ENCODE measurements around the gene BAHCC1. TPM values are rescaled to one million over a fixed set of nuclear protein-coding genes. Genes with fewer than 3 reads are reported as not detected.

Gene BAHCC1
- total and polyA plus RNA-seq, 2 of the 8 experiments (the other 6 are each of a cell fraction or from before 2014, with no cell fraction given), result 0.26 to 0.58 TPM

DNA sequence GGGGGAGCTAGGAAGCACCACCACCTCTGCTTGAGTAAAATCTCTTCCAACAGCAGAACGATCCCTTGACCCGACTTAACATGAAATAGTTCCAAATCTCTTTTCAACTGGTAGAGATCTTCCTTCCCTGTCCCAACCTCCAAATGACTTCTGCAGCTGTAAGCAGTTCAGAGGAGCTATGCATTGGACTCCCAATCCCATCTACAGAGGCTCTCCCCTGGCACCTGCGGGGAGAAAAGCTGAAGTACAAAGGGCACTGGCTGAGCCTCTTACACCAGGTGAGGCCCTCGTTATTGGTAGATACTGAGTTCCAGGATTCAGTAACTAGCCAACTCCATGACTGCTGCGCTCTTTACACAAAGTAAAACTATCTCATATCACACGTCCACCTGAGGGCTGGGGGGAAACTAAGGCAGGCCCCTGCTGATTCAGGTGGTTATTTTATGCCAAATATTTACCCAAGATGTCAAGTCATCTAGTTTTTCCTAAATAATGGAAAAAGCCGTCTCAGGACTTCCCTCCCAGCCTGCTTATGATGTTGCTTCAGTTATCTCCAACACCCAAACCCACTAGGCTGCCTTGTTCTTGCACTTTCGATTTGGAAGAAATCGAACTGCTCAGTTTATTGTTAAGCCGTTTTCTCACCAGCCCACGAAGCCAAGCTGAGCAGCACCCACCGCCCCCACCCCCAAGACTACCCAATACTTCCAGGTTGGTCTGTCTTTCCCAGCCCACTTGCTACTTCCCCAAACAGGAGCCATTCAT, 114.1 kb downstream of the BAHCC1 start:
- Histone ChIP-seq H3K9ac (replicated peaks in 1 of 4; ENCODE audit: extremely low read depth in 1 of 4, low read depth in 3 of 4, low read length in 3 of 4) (peak overlapping the region in 2 of 4 experiments; percentile 39 to 96; a peak in 3 of 7 replicates), H4K91ac (replicated peaks; ENCODE audit: insufficient read length, low read length) (no peak overlapping the region), H3K4me2 (ENCODE audit: insufficient read depth in 1 of 2, low read depth in 2 of 2, low read length in 2 of 2) (peak overlapping the region; percentile 97 to 98), H3K18ac (ENCODE audit: extremely low read depth, low read length) (no peak overlapping the region), H2BK20ac (ENCODE audit: low read length) (no peak overlapping the region), H2AFZ (ENCODE audit: low read length) (no peak overlapping the region), H4K8ac (ENCODE audit: extremely low read depth, insufficient read depth, low read length) (no peak overlapping the region), H2BK12ac (ENCODE audit: low read depth, low read length) (no peak overlapping the region), H3K4me3 (ENCODE audit: extremely low read depth in 1 of 4, insufficient read depth in 2 of 4, low read depth in 3 of 4, low read length in 4 of 4) (peak overlapping the region; percentile 75 to 93 (median 90); a peak in 6 of 8 replicates), H4K5ac (ENCODE audit: insufficient read length, low read depth, low read length) (no peak overlapping the region), H3K14ac (ENCODE audit: insufficient read length) (no peak overlapping the region), H3K9me3 (ENCODE audit: insufficient read depth in 2 of 2, low read depth in 1 of 2, low read length in 1 of 2) (no peaks in the 10 kb centered on the region), H3K36me3 (ENCODE audit: control insufficient read depth in 2 of 4, insufficient read depth in 4 of 4, low read length in 3 of 4) (peaks cover 19 to 37% (median 31%) of the 10 kb centered on the region in 4 experiments; a peak in 7 of 8 replicates), H3K4ac (replicated peaks; ENCODE audit: insufficient read length, low read depth, low read length) (no peak overlapping the region), H3K79me2 (ENCODE audit: control insufficient read depth in 1 of 2, insufficient read depth in 2 of 2, low read length in 2 of 2) (peaks cover 24 to 32% of the 10 kb centered on the region in 2 experiments), H2AK5ac (ENCODE audit: low read depth, low read length) (no peak overlapping the region), H2BK120ac (replicated peaks; ENCODE audit: low read depth, low read length) (no peak overlapping the region), H2BK5ac (ENCODE audit: low read depth, low read length) (no peak overlapping the region; the same call in 1 of the 2 replicates), H3K27me3 (replicated peaks in 1 of 4; ENCODE audit: control insufficient read depth in 3 of 4, extremely low read depth in 1 of 4, insufficient read depth in 3 of 4, low read length in 3 of 4) (no peaks in the 10 kb centered on the region), H3K56ac (replicated peaks; ENCODE audit: insufficient read length, low read depth, low read length) (no peak overlapping the region), H3K27ac (ENCODE audit: low read depth, low read length) (no peak overlapping the region), H3K23ac (ENCODE audit: insufficient read length) (no peak overlapping the region), H3K4me1 (replicated peaks in 1 of 4; ENCODE audit: control insufficient read depth in 3 of 4, insufficient read depth in 4 of 4, low read length in 3 of 4) (peaks cover 0 to 6% (median 3%) of the 10 kb centered on the region in 4 experiments; a peak in 2 of 7 replicates), H2BK15ac (ENCODE audit: low read length) (no peak overlapping the region), H4K20me1 (replicated peaks in 1 of 2; ENCODE audit: control insufficient read depth in 1 of 2, insufficient read depth in 2 of 2, low read length in 2 of 2) (peaks cover 23 to 29% of the 10 kb centered on the region in 2 experiments), H3K79me1 (ENCODE audit: low read depth, low read length) (peaks cover 14% of the 10 kb centered on the region), H3K23me2 (ENCODE audit: low read depth, low read length) (peaks cover 22% of the 10 kb centered on the region)
- WGBS, 2 experiments (ENCODE audit: extremely low coverage in 1 of 2, insufficient coverage in 1 of 2, insufficient read length in 1 of 2, insufficient replicate concordance in 2 of 2, low coverage in 1 of 2, low lambda C conversion rate in 2 of 2, missing lambda C conversion rate in 1 of 2), result 79% methylated on average over 12 of the region's 12 CpGs; no CpG with 5 or more reads in 1 of the 2 experiments
- FAIRE-seq, result no peak
- POLR2A ChIA-PET (ENCODE audit: partially characterized antibody), result interaction anchor here (0.6 to 35.8 kb wide), 24 partner anchors 7 to 479 kb away, joined by 3 to 1004 read pairs (median 4); partner anchors contain the start of genes ACTG1, BAHCC1, FAAP100 and FSCN2
- no peak for DNase-seq (ENCODE audit: low read depth in 1 of 2, low spot score in 2 of 2)
- CTCF ChIA-PET (ENCODE audit: partially characterized antibody), result interaction anchor here (0.7 to 2.3 kb wide), 7 partner anchors 10 to 367 kb away, joined by 3 to 8 read pairs (median 4); no protein-coding TSS in a partner anchor
- TF ChIP-seq, protein P1, sequence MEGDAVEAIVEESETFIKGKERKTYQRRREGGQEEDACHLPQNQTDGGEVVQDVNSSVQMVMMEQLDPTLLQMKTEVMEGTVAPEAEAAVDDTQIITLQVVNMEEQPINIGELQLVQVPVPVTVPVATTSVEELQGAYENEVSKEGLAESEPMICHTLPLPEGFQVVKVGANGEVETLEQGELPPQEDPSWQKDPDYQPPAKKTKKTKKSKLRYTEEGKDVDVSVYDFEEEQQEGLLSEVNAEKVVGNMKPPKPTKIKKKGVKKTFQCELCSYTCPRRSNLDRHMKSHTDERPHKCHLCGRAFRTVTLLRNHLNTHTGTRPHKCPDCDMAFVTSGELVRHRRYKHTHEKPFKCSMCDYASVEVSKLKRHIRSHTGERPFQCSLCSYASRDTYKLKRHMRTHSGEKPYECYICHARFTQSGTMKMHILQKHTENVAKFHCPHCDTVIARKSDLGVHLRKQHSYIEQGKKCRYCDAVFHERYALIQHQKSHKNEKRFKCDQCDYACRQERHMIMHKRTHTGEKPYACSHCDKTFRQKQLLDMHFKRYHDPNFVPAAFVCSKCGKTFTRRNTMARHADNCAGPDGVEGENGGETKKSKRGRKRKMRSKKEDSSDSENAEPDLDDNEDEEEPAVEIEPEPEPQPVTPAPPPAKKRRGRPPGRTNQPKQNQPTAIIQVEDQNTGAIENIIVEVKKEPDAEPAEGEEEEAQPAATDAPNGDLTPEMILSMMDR (IDR thresholded peaks at IDR 0.05; ENCODE audit: control extremely low read depth in 1 of 3, insufficient read depth in 1 of 3, low read depth in 1 of 3, low read length in 3 of 3), result 0 out of 4 replicates have a peak, but pooled peaks of 1 of the 3 experiments have one; percentile 1
- TF ChIP-seq SP4 (IDR thresholded peaks at IDR 0.05; ENCODE audit: low read length) (no peak; the same call in 1 of the 2 replicates), SRF (IDR thresholded peaks at IDR 0.05; ENCODE audit: low read depth, low read length) (no peak), JUN (IDR thresholded peaks at IDR 0.05; ENCODE audit: low read depth, low read length) (no peak), ZNF274 (IDR thresholded peaks at IDR 0.05; ENCODE audit: borderline replicate concordance, extremely low read depth, low read length) (no peak), YY1 (IDR thresholded peaks at IDR 0.05; ENCODE audit: low read depth, low read length) (no peak)
- TF ChIP-seq, protein P2, sequence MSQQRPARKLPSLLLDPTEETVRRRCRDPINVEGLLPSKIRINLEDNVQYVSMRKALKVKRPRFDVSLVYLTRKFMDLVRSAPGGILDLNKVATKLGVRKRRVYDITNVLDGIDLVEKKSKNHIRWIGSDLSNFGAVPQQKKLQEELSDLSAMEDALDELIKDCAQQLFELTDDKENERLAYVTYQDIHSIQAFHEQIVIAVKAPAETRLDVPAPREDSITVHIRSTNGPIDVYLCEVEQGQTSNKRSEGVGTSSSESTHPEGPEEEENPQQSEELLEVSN (IDR thresholded peaks at IDR 0.05), result peak; percentile 12; the same call in 1 of the 2 replicates

Measured in H1 (cell line).